ENCODE data around the gene PIP4P1. TPM values are rescaled to one million over a fixed set of nuclear protein-coding genes. Genes with fewer than 3 reads are reported as not detected.

The PIP4P1 gene
- total and polyA plus RNA-seq, 2 experiments from 2014 or later, result 20.9 to 26.4 TPM

DNA sequence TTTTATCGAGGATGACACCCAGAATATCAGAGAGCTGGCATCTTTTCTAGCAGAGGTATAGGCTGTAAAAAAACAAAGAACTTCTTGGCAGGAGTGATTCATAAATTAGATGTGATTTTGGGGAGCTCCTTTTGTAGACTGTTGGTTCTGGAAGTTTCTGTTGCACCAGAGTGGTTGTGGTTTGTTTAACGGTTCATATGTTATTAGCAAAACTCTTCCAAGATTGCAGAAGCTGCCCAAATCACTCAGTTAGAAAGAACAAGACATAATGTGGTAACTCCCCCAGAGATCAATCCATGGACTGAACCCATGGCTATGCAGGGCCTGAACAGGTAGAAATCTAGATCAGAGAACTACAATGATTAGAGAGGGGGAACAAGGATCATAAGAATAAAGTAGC lies 37.4 kb upstream of the PIP4P1 start (continued):
- TF ChIP-seq, protein P1, sequence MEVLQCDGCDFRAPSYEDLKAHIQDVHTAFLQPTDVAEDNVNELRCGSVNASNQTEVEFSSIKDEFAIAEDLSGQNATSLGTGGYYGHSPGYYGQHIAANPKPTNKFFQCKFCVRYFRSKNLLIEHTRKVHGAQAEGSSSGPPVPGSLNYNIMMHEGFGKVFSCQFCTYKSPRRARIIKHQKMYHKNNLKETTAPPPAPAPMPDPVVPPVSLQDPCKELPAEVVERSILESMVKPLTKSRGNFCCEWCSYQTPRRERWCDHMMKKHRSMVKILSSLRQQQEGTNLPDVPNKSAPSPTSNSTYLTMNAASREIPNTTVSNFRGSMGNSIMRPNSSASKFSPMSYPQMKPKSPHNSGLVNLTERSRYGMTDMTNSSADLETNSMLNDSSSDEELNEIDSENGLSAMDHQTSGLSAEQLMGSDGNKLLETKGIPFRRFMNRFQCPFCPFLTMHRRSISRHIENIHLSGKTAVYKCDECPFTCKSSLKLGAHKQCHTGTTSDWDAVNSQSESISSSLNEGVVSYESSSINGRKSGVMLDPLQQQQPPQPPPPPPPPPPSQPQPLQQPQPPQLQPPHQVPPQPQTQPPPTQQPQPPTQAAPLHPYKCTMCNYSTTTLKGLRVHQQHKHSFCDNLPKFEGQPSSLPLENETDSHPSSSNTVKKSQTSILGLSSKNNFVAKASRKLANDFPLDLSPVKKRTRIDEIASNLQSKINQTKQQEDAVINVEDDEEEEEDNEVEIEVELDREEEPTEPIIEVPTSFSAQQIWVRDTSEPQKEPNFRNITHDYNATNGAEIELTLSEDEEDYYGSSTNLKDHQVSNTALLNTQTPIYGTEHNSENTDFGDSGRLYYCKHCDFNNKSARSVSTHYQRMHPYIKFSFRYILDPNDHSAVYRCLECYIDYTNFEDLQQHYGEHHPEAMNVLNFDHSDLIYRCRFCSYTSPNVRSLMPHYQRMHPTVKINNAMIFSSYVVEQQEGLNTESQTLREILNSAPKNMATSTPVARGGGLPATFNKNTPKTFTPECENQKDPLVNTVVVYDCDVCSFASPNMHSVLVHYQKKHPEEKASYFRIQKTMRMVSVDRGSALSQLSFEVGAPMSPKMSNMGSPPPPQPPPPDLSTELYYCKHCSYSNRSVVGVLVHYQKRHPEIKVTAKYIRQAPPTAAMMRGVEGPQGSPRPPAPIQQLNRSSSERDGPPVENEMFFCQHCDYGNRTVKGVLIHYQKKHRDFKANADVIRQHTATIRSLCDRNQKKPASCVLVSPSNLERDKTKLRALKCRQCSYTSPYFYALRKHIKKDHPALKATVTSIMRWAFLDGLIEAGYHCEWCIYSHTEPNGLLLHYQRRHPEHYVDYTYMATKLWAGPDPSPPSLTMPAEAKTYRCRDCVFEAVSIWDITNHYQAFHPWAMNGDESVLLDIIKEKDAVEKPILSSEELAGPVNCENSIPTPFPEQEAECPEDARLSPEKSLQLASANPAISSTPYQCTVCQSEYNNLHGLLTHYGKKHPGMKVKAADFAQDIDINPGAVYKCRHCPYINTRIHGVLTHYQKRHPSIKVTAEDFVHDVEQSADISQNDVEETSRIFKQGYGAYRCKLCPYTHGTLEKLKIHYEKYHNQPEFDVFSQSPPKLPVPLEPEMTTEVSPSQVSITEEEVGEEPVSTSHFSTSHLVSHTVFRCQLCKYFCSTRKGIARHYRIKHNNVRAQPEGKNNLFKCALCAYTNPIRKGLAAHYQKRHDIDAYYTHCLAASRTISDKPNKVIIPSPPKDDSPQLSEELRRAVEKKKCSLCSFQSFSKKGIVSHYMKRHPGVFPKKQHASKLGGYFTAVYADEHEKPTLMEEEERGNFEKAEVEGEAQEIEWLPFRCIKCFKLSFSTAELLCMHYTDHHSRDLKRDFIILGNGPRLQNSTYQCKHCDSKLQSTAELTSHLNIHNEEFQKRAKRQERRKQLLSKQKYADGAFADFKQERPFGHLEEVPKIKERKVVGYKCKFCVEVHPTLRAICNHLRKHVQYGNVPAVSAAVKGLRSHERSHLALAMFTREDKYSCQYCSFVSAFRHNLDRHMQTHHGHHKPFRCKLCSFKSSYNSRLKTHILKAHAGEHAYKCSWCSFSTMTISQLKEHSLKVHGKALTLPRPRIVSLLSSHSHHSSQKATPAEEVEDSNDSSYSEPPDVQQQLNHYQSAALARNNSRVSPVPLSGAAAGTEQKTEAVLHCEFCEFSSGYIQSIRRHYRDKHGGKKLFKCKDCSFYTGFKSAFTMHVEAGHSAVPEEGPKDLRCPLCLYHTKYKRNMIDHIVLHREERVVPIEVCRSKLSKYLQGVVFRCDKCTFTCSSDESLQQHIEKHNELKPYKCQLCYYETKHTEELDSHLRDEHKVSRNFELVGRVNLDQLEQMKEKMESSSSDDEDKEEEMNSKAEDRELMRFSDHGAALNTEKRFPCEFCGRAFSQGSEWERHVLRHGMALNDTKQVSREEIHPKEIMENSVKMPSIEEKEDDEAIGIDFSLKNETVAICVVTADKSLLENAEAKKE (CRISPR knock-in tag; IDR thresholded peaks at IDR 0.05), result no peak
- TF ChIP-seq EZH2 (IDR thresholded peaks at IDR 0.05; ENCODE audit: low read depth, unreplicated experiment) (no peak), CTCF (conservative IDR thresholded peaks at IDR 0.05; ENCODE audit: low read depth in 2 of 2) (no peak), NANOG (IDR thresholded peaks at IDR 0.05; ENCODE audit: borderline replicate concordance) (no peak), ZNF114 (CRISPR knock-in tag; IDR thresholded peaks at IDR 0.05) (no peak), STAT1 (IDR thresholded peaks at IDR 0.05; ENCODE audit: unreplicated experiment) (no peak)
- TF ChIP-seq, protein P2, sequence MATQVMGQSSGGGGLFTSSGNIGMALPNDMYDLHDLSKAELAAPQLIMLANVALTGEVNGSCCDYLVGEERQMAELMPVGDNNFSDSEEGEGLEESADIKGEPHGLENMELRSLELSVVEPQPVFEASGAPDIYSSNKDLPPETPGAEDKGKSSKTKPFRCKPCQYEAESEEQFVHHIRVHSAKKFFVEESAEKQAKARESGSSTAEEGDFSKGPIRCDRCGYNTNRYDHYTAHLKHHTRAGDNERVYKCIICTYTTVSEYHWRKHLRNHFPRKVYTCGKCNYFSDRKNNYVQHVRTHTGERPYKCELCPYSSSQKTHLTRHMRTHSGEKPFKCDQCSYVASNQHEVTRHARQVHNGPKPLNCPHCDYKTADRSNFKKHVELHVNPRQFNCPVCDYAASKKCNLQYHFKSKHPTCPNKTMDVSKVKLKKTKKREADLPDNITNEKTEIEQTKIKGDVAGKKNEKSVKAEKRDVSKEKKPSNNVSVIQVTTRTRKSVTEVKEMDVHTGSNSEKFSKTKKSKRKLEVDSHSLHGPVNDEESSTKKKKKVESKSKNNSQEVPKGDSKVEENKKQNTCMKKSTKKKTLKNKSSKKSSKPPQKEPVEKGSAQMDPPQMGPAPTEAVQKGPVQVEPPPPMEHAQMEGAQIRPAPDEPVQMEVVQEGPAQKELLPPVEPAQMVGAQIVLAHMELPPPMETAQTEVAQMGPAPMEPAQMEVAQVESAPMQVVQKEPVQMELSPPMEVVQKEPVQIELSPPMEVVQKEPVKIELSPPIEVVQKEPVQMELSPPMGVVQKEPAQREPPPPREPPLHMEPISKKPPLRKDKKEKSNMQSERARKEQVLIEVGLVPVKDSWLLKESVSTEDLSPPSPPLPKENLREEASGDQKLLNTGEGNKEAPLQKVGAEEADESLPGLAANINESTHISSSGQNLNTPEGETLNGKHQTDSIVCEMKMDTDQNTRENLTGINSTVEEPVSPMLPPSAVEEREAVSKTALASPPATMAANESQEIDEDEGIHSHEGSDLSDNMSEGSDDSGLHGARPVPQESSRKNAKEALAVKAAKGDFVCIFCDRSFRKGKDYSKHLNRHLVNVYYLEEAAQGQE (IDR thresholded peaks at IDR 0.05; ENCODE audit: unreplicated experiment), result no peak

Measured in GM23338 (cell line).